ENCODE results near the gene CYTL1. TPM values are rescaled to one million over a fixed set of nuclear protein-coding genes. Genes with fewer than 3 reads are reported as not detected.
"Not testable (repeated sequence)": the region's sequence is repeated elsewhere in the genome, so short reads cannot be mapped to it uniquely, and the experiment has no call there.

Gene CYTL1, protein sequence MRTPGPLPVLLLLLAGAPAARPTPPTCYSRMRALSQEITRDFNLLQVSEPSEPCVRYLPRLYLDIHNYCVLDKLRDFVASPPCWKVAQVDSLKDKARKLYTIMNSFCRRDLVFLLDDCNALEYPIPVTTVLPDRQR
- 1.3 TPM in 1 of 2 replicates, not detected in the other for total RNA-seq

DNA sequence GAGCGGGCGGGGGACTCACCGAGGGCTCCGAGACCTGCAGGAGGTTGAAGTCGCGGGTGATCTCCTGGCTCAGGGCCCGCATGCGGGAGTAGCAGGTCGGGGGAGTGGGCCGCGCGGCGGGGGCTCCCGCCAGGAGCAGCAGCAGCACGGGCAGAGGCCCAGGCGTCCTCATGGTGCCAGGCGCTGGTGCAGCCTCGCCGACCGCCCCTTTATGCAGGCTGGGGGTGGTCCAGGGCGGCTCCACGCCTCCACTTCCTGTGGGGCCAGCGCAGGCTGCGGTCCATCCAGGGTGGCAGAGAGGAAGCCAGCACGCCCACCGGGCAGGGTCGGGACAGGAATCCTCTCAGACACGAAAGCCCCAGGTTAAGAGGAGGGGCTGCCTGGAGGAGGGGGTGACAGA is at the start of gene CYTL1:
CYTL1 (minus strand) TSS at position 185 of the 400 bp plus-strand sequence; CDS start at position 172, 13 bp downstream.
- TF ChIP-seq, protein P1, sequence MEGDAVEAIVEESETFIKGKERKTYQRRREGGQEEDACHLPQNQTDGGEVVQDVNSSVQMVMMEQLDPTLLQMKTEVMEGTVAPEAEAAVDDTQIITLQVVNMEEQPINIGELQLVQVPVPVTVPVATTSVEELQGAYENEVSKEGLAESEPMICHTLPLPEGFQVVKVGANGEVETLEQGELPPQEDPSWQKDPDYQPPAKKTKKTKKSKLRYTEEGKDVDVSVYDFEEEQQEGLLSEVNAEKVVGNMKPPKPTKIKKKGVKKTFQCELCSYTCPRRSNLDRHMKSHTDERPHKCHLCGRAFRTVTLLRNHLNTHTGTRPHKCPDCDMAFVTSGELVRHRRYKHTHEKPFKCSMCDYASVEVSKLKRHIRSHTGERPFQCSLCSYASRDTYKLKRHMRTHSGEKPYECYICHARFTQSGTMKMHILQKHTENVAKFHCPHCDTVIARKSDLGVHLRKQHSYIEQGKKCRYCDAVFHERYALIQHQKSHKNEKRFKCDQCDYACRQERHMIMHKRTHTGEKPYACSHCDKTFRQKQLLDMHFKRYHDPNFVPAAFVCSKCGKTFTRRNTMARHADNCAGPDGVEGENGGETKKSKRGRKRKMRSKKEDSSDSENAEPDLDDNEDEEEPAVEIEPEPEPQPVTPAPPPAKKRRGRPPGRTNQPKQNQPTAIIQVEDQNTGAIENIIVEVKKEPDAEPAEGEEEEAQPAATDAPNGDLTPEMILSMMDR (IDR thresholded peaks at IDR 0.05; ENCODE audit: insufficient read depth, low read depth, low read length): no peak
- H3K4me3 ChIP-seq (ENCODE audit: low read depth, low read length): peak within 1 kb of the TSS; percentile 12
- no peak for DNase-seq (ENCODE audit: low read depth)

DNA sequence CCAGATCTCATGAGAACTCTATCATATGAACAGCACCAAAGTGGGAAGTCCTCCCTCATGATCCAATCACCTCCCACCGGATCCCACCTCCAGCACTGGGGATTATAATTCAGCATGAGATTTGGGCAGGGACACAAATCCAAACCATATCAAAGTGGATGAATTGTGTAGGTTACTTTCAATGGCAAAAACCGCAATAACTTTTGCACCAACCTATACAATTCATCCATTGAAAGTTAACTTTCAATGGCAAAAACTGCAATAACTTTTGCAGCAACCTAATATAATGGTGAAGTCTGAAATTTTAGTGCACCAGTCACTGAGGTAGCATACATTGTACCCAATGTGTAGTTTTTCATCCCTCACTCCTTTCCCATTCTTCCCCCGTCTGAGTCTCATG is 48.6 kb upstream of the CYTL1 start:
- TF ChIP-seq, protein P1 (IDR thresholded peaks at IDR 0.05; ENCODE audit: insufficient read depth, low read depth, low read length): no peak
- H3K4me3 ChIP-seq (ENCODE audit: low read depth, low read length): no peak overlapping the region

DNA sequence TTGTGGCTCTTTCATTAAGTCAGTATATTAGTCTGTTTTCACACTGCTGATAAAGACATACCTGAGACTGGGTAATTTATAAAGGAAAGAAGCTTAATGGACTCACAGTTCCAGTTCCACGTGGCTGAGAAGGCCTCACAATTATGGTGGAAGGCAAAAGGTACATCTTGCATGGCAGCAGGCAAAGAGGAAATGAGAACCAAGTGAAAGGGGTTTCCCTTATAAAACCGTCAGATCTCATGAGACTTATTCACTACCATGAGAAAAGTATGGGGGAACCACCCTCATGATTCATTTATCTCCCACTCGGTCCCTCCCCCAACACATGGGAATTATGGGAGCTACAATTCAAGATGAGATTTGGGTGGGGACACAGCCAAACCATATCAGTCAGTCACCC is 47.7 kb upstream of the CYTL1 start:
- H3K4me3 ChIP-seq (ENCODE audit: low read depth, low read length); DNase-seq (ENCODE audit: low read depth): not testable (repeated sequence)

More for the DNA sequence above, 48.6 kb upstream of the CYTL1 start:
- DNase-seq (ENCODE audit: low read depth): no peak

DNA sequence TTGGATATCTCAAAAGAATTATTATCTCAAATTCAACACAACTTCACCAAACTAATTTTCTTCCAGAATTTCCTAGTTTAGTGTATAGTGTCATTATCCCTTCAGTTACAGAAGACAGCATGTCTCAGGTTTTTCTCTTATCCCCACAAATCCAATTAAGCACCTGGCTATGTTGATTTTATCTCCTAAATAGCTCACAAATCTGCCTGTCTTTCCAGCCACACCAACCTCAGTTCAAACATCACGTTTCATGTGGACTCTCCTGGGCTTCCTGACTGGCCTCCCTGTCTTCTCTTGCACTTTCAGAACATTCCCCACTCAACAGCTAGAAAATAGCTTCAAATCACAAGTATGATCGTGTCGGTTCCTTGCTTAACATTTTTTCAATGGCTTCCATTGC is 46.8 kb upstream of the CYTL1 start:
- no peak overlapping the region for H3K4me3 ChIP-seq (ENCODE audit: low read depth, low read length)
- TF ChIP-seq, protein P1 (IDR thresholded peaks at IDR 0.05; ENCODE audit: insufficient read depth, low read depth, low read length): no peak
- DNase-seq (ENCODE audit: low read depth): no peak

DNA sequence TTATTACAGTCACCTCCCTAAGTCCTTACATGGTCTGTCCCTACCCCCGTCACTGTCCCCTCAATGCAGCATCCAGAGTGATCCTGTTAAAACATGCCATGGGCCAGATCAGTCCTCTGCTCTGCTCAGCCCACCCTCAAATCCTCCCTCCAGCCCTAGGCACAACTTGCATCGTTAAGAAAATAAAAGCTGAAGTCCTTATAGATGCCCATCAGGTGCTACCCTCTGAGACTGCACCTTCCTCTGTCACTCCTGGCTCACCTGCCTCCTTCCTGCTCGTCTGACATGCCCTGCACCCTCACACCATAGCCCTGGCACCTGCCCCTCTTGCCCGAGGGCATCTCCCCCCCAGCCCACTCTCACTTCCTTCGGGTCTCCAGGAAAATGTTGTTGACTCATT is 36.2 kb upstream of the CYTL1 start:
- no peak overlapping the region for H3K4me3 ChIP-seq (ENCODE audit: low read depth, low read length)
- TF ChIP-seq, protein P1 (IDR thresholded peaks at IDR 0.05; ENCODE audit: insufficient read depth, low read depth, low read length): no peak
- no peak for DNase-seq (ENCODE audit: low read depth)

DNA sequence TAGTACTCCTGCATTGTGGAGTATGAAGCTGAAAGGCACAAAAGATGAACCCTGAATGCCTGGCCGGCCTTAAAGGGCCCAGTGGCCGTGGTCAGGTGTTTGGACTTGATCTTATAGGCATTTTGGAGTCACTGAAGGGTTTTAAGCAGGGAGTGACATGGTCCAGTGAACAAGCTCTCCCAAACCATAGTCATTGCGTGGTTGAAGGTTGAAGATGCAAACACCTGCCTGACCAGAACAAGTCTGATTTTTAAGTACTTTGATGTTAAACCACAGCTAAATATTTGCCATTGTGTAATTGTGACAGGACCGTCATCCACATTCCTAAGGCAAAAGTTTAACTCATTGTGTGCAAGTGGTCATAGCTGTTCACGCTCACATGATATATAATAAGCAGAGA is 35.3 kb upstream of the CYTL1 start:
- DNase-seq (ENCODE audit: low read depth): no peak
- TF ChIP-seq, protein P1 (IDR thresholded peaks at IDR 0.05; ENCODE audit: insufficient read depth, low read depth, low read length): no peak
- H3K4me3 ChIP-seq (ENCODE audit: low read depth, low read length): no peak overlapping the region

DNA sequence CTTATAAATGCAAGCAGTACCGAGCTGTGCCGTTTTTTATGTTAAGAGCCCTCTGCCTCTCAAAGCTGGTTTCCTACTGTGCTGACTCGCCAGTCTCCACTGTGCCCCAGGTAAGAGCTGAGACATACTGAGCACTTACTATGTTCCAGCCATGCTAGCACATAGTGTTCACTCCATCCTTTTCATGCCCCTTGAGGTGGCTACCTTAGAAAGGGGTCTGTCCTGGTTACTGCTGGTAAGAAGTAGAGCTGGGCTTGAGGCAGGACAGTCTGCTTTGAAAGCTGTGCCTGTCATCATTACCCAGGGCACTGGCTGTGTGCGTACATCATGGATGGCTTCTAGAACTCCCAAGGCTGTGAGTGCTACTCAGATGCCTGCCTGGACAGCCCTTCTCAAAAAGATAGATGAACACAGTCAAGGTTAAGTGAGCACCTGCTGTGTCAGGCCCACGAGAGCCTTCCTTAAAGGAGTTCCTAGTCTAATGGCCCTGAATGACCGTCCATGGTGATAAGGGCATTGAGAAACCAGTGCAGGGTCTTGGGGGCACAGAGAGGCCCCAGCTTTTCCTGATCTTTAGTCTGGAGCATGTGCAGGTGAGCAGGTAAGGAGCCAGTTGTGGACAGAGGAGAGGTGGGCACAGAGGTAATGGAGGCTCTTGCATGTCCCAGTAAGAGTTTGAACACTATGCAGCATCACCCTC is 33.6 kb upstream of the CYTL1 start:
- no peak overlapping the region for H3K4me3 ChIP-seq (ENCODE audit: low read depth, low read length)
- no peak for DNase-seq (ENCODE audit: low read depth)
- TF ChIP-seq, protein P1 (IDR thresholded peaks at IDR 0.05; ENCODE audit: insufficient read depth, low read depth, low read length): no peak

All from fibroblast of villous mesenchyme (primary cell).